Gastrocnemius medialis (tissue), 4 donors: Measurements from ENCODE around the gene ZBTB22.

Experiments used
- POLR2A ChIP-seq, 2 donors: fragments of 450-650 bp; IDR thresholded peaks; one replicate each; pipeline ENCODE4 v1.6.1; 2017; ENCODE audit warnings: antibody characterized with exemption in 2 of 2, mild to moderate bottlenecking in 2 of 2, moderate library complexity in 2 of 2
- TF ChIP-seq, protein P1 (sequence below), 5 experiments: fragments of 450-650 bp in 3 of 5; fragments of 200-600 bp in 2 of 5; sonication (generic) in 2 of 5; IDR thresholded peaks in 4 of 5; conservative IDR thresholded peaks in 1 of 5; 1 replicate in 4 of 5; 2 replicates in 1 of 5; pipeline ENCODE4 v1.5.1; 2016 to 2019; ENCODE audit warnings: antibody characterized with exemption in 5 of 5, mild to moderate bottlenecking in 3 of 5, moderate library complexity in 3 of 5

DNA sequence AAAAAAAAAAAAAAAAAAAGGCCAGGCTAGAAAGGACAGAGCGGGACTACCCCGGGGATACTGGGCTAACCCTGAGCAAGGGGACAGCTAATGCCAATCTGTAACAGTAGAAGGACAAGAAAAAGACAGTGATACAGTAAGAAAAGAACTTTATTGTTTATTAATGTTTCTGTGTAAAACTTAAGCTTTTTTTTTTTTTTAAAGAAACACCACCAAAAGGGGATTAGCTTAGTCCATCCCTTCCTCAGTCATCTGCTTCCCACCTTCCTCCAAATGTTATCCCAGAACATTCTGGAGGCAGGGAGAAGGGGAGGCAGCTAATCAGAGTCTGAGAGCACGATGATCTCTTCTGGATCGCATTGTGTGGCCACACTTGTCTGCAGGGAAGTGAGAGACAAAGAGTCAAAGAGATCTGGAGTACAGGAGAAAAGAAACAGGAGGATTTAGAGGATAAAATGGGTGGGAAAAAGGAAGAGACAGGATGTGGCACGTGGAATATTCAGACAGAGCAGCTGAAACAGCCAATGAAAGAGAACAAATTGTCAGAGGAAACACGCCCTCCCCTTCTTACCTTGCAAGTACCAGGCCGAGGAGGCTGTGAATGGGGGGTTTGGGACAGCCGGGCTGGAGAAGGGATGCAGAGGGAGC, 1.0 kb upstream of the ZBTB22 start:
- TF ChIP-seq, protein P1, sequence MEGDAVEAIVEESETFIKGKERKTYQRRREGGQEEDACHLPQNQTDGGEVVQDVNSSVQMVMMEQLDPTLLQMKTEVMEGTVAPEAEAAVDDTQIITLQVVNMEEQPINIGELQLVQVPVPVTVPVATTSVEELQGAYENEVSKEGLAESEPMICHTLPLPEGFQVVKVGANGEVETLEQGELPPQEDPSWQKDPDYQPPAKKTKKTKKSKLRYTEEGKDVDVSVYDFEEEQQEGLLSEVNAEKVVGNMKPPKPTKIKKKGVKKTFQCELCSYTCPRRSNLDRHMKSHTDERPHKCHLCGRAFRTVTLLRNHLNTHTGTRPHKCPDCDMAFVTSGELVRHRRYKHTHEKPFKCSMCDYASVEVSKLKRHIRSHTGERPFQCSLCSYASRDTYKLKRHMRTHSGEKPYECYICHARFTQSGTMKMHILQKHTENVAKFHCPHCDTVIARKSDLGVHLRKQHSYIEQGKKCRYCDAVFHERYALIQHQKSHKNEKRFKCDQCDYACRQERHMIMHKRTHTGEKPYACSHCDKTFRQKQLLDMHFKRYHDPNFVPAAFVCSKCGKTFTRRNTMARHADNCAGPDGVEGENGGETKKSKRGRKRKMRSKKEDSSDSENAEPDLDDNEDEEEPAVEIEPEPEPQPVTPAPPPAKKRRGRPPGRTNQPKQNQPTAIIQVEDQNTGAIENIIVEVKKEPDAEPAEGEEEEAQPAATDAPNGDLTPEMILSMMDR (IDR thresholded peaks at IDR 0.05 in 4 of 5, conservative IDR thresholded peaks at IDR 0.05 in 1 of 5), result no peak
- no peak for TF ChIP-seq POLR2A (IDR thresholded peaks at IDR 0.05)
